Prostate gland (tissue), 2 donors: ENCODE results near the gene MAP3K15. TPM values are rescaled to one million over a fixed set of nuclear protein-coding genes. Genes with fewer than 3 reads are reported as not detected.

ENCODE experiments used
- DNase-seq: peaks from one replicate; pipeline ENCODE4 v3.0.0-alpha.2; 2019; ENCODE audit warnings: low spot score
- H3K27ac ChIP-seq, 2 donors: fragments of 200-600 bp; sonication (generic); 2 replicates each; pipeline ENCODE4 v1.5.1; 2017 to 2019
- H3K27me3 ChIP-seq: fragments of 200-600 bp; sonication (generic); replicated peaks from 2 replicates; pipeline ENCODE4 v1.5.1; 2019; ENCODE audit not compliant: insufficient read depth
- H3K36me3 ChIP-seq, 2 donors: fragments of 200-600 bp; sonication (generic); 1 replicate in 1 of 2; 2 replicates in 1 of 2; pipeline versions ENCODE4 v1.5.1 to v1.8.1; 2017 to 2019
- H3K4me1 ChIP-seq: fragments of 200-600 bp; sonication (generic); replicated peaks from 2 replicates; pipeline ENCODE4 v1.5.1; 2019
- H3K4me3 ChIP-seq, 2 donors: fragments of 200-600 bp; sonication (generic); 2 replicates each; pipeline ENCODE4 v1.5.1; 2017 to 2019
- H3K9me3 ChIP-seq: fragments of 200-600 bp; sonication (generic); 2 replicates; pipeline ENCODE4 v1.5.1; 2017
- POLR2A ChIP-seq: fragments of 450-650 bp; IDR thresholded peaks from one replicate; pipeline ENCODE4 v1.6.1; 2016; ENCODE audit warnings: antibody characterized with exemption, mild to moderate bottlenecking
- POLR2AphosphoS5 ChIP-seq: sonication (generic); formaldehyde crosslinking; IDR thresholded peaks from one replicate; pipeline ENCODE4 v1.6.1; 2017; ENCODE audit warnings: antibody characterized with exemption
- WGBS: methylation state at CpG from one replicate; pipeline ENCODE4 v1.1.5; 2018; 5-methylcytosine and 5-hydroxymethylcytosine counted together
- intact Hi-C: fragments of 100-400 bp; cut with DNase I; formaldehyde crosslinking; loops from one replicate; pipeline ENCODE4 v1.14.2; 2022
- total RNA-seq, 2 donors: library from RNA; depleted of rRNA; stranded (reverse); fragments of >200 nt; gene quantifications; one replicate each; pipeline ENCODE4 v1.1.0, GENCODE V29; 2016
- TF ChIP-seq, protein P1 (sequence below), 4 experiments: fragments of 200-600 bp in 2 of 4; fragments of 450-650 bp in 2 of 4; sonication (generic) in 2 of 4; IDR thresholded peaks; 1 replicate in 3 of 4; 2 replicates in 1 of 4; pipeline ENCODE4 v1.5.1; 2016 to 2019; ENCODE audit warnings: antibody characterized with exemption in 4 of 4, mild to moderate bottlenecking in 2 of 4, moderate library complexity in 2 of 4

MAP3K15 gene
- total RNA-seq, 2 donors from 2014 or later: 0.09 to 1.4 TPM

GRCh38 chrX:19375546-19375945, 139.8 kb downstream of the MAP3K15 start:
- Histone ChIP-seq H3K4me3 (no peak overlapping the region), H3K4me1 (no peaks in the 10 kb centered on the region), H3K36me3 (no peaks in the 10 kb centered on the region), H3K27ac (no peak overlapping the region), H3K9me3 (no peaks in the 10 kb centered on the region), H3K27me3 (no peaks in the 10 kb centered on the region)
- no peak for TF ChIP-seq POLR2AphosphoS5
- TF ChIP-seq, protein P1, sequence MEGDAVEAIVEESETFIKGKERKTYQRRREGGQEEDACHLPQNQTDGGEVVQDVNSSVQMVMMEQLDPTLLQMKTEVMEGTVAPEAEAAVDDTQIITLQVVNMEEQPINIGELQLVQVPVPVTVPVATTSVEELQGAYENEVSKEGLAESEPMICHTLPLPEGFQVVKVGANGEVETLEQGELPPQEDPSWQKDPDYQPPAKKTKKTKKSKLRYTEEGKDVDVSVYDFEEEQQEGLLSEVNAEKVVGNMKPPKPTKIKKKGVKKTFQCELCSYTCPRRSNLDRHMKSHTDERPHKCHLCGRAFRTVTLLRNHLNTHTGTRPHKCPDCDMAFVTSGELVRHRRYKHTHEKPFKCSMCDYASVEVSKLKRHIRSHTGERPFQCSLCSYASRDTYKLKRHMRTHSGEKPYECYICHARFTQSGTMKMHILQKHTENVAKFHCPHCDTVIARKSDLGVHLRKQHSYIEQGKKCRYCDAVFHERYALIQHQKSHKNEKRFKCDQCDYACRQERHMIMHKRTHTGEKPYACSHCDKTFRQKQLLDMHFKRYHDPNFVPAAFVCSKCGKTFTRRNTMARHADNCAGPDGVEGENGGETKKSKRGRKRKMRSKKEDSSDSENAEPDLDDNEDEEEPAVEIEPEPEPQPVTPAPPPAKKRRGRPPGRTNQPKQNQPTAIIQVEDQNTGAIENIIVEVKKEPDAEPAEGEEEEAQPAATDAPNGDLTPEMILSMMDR (IDR thresholded peaks at IDR 0.05): no peak
- no peak for TF ChIP-seq POLR2A
- no peak for DNase-seq
- 91% methylated on average over 6 of the region's 8 CpGs for WGBS
- intact Hi-C loops: no loop called here

GRCh38 chrX:19373351-19373891, 141.9 kb downstream of the MAP3K15 start:
- Histone ChIP-seq H3K4me1 (no peaks in the 10 kb centered on the region), H3K9me3 (no peaks in the 10 kb centered on the region), H3K27ac (no peak overlapping the region), H3K4me3 (no peak overlapping the region), H3K36me3 (no peaks in the 10 kb centered on the region), H3K27me3 (no peaks in the 10 kb centered on the region)
- 21% methylated on average over 14 of the region's 23 CpGs for WGBS
- TF ChIP-seq, protein P1 (IDR thresholded peaks at IDR 0.05): no peak
- TF ChIP-seq POLR2AphosphoS5 (no peak), POLR2A (no peak)
- DNase-seq: no peak
- intact Hi-C loops: no loop called here

DNA sequence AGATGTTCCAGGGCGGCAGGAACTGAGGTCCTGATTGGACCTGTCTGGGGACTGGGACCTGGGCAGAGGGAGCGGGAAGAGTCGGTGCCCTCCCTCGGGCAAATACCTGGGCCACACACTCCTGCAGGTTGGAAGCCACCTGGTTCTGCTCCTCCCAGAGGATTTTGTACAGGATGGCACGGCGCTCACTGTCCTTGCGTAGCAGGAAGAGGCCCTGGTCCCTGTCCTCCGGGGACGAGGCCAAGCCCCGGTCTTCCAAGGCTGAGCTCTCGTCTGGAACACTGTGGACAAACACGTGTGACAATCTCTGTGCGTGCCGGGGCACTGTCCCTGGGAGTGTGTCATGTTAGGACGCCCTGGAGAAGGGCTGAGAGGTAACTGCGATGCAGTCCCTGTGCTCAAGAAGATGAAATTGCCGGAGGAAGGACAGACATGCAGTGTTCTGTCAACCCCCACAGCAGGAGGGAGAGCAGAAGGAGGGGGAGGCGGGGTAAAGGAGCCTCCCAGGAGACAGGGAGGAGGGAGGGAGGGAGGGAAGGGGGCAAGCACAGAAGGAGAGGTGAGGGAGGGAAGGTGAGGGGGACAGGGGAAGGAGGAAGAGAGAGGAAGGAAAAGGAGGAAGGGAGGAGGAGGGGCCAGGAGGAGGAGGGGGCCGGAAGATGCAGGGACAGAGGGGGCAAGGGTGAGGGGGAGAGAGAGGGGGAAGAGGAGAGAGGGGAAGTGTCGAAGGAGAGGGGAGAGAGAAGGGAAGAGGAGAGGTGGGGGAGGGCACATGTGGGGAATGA, 142.6 kb downstream of the MAP3K15 start:
- Histone ChIP-seq H3K27me3 (no peaks in the 10 kb centered on the region), H3K9me3 (no peaks in the 10 kb centered on the region), H3K36me3 (no peaks in the 10 kb centered on the region), H3K4me3 (peak overlapping the region; percentile 5 to 11), H3K27ac (no peak overlapping the region), H3K4me1 (no peaks in the 10 kb centered on the region)
- WGBS: under 1% methylated on average over 11 of the region's 20 CpGs
- DNase-seq: peak; percentile 6
- TF ChIP-seq, protein P1 (IDR thresholded peaks at IDR 0.05): no peak
- TF ChIP-seq POLR2A: no peak
- TF ChIP-seq POLR2AphosphoS5: no peak
- intact Hi-C loops: no loop called here

DNA sequence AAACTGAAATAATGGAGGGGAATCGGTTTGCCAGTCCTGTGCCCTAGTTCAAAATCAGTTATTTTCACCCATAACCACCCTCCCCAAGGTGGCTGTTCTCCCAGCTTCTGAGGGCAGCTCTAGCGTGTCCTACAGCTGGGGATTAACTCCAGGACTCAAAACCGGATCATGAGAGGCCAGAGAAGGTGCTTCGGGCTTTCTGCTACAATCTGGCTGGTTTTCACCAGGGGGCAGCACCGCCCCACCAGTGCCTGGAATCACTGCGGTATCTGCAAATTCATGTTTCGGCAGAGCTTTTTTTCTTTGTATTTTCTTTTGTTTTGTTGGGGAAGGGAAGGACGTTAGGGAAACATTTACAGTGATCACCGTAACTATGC, 143.2 kb downstream of the MAP3K15 start:
- no peak overlapping the region for H3K27ac ChIP-seq
- no peaks in the 10 kb centered on the region for H3K4me1 ChIP-seq
- H3K4me3 ChIP-seq: peak overlapping the region; percentile 5 to 11
- no peaks in the 10 kb centered on the region for H3K9me3 ChIP-seq
- TF ChIP-seq POLR2AphosphoS5: no peak
- TF ChIP-seq, protein P1 (IDR thresholded peaks at IDR 0.05): peak in 3 of 4 experiments; percentile 45 to 58 (median 50)
- no peaks in the 10 kb centered on the region for H3K36me3 ChIP-seq
- under 1% methylated on average over 9 of the region's 9 CpGs for WGBS
- peak; percentile 30 for DNase-seq
- intact Hi-C loops: no loop called here
- no peaks in the 10 kb centered on the region for H3K27me3 ChIP-seq

DNA sequence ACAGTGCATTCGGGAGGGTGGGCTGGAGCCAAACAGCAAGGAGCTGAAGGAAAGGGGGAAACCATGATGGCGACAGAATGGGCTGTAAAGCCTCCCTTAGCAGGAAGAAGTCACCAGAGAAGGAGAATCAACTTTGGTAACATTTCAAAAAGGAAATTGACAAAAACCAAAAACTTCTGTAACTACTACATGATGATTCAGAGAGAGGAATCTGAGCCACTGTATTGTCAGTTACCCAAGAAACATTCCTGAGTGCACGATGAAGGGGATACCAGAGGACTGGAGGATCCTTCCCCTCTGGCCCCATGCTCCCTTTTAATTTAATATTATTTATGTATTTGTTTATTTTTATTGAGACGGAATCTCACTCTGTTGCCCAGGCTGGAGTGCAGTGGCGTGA, 145.2 kb downstream of the MAP3K15 start:
- H3K4me3 ChIP-seq: no peak overlapping the region
- no peak overlapping the region for H3K27ac ChIP-seq
- no peaks in the 10 kb centered on the region for H3K9me3 ChIP-seq
- H3K36me3 ChIP-seq: no peaks in the 10 kb centered on the region
- no peak for DNase-seq
- TF ChIP-seq POLR2A (no peak), POLR2AphosphoS5 (no peak)
- TF ChIP-seq, protein P1 (IDR thresholded peaks at IDR 0.05): no peak
- no peaks in the 10 kb centered on the region for H3K27me3 ChIP-seq
- WGBS: 71% methylated on average over 5 of the region's 5 CpGs
- H3K4me1 ChIP-seq: no peaks in the 10 kb centered on the region
- intact Hi-C loops: no loop called here
